ENCODE measurements around the gene TMEM150A.
"Not testable (repeated sequence)": the region's sequence is repeated elsewhere in the genome, so short reads cannot be mapped to it uniquely, and the experiment has no call there.

Gene TMEM150A

GRCh38 chr2:85615413-85615728, 12.9 kb upstream of the TMEM150A start:
- DNase-seq, result no peak
- no peak for TF ChIP-seq CTCF (IDR thresholded peaks at IDR 0.05; ENCODE audit: low read depth, low read length)
- H3K4me3 ChIP-seq (ENCODE audit: low read depth, low read length), result no peak overlapping the region
- H3K36me3 ChIP-seq, result peaks cover 29% of the 10 kb centered on the region
- H3K27me3 ChIP-seq (ENCODE audit: insufficient read depth, low read depth, severe bottlenecking), result no peaks in the 10 kb centered on the region
- no peaks in the 10 kb centered on the region for H3K9me3 ChIP-seq (ENCODE audit: severe bottlenecking)
- peak overlapping the region; percentile 96 for H3K27ac ChIP-seq

DNA sequence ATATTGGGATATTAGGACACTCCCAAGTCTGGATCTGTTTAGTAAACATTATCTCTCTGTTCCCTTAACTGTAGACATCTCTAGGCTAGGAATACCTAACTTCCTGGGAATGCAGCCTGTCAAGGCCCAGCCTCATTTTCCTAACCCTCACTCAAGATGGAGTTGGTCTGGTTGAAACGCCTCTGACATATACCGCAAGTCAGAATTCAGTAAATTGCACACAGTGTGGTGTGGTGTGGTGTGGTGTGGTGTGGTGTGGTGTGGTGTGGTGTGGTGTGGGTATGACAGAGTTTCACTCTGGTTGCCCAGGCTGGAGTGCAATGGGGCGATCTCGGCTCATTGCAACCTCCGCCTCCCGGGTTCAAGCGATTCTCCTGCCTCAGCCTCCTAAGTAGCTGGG, 12.3 kb upstream of the TMEM150A start:
- H3K9me3 ChIP-seq (ENCODE audit: severe bottlenecking); H3K27me3 ChIP-seq (ENCODE audit: insufficient read depth, low read depth, severe bottlenecking); H3K4me3 ChIP-seq (ENCODE audit: low read depth, low read length); H3K27ac ChIP-seq; DNase-seq: not testable (repeated sequence)
- H3K36me3 ChIP-seq, result peaks cover 28% of the 10 kb centered on the region

GRCh38 chr2:85613717-85614515, 11.4 kb upstream of the TMEM150A start:
- Histone ChIP-seq H3K9me3 (ENCODE audit: severe bottlenecking) (no peaks in the 10 kb centered on the region), H3K36me3 (peaks cover 27% of the 10 kb centered on the region), H3K4me3 (ENCODE audit: low read depth, low read length) (no peak overlapping the region), H3K27me3 (ENCODE audit: insufficient read depth, low read depth, severe bottlenecking) (no peaks in the 10 kb centered on the region), H3K27ac (no peak overlapping the region; the same call in 1 of the 2 replicates)
- TF ChIP-seq CTCF (IDR thresholded peaks at IDR 0.05; ENCODE audit: low read depth, low read length), result no peak
- peak; percentile 79 for DNase-seq

- TF ChIP-seq CTCF (IDR thresholded peaks at IDR 0.05; ENCODE audit: low read depth, low read length), result no peak
- peak within 1 kb of the TSS; percentile 64 for H3K4me3 ChIP-seq (ENCODE audit: low read depth, low read length)
Measured at GRCh38 chr2:85611705-85612587, 9.4 kb upstream of the TMEM150A start, which contains the start of gene C2orf68. TSS of gene C2orf68 (minus strand) at chr2:85612066. CDS start at chr2:85611984, 82 bp downstream.

DNA sequence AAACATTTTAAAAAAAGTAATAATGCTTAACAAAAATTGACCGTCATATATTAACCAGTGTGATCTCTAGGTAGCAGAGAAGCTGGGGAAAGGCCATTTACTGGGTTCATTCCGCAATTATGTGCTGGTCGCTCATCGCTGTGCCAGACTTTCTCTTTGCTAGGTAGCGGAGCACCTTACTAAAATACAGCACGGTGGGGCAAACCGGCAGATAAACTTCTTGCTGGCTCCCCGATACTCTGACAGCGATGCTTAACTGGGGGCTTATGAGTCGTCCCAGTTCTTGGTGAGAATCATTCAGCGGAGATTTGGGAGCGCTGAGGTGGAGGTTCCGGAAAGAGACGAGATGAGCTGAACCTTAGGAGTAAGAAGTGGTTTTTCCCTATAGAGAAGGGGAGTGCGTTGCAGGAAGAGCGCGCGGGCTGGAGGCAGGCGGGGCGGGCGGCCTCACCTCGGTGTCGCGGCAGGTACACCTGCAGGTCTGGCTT, 8.8 kb upstream of the TMEM150A start:
- peak overlapping the region; percentile 80 for H3K27ac ChIP-seq
- H3K4me3 ChIP-seq (ENCODE audit: low read depth, low read length), result peak overlapping the region; percentile 64
- H3K36me3 ChIP-seq, result peaks cover 25% of the 10 kb centered on the region
- no peaks in the 10 kb centered on the region for H3K27me3 ChIP-seq (ENCODE audit: insufficient read depth, low read depth, severe bottlenecking)
- H3K9me3 ChIP-seq (ENCODE audit: severe bottlenecking), result no peaks in the 10 kb centered on the region
- no peak for TF ChIP-seq CTCF (IDR thresholded peaks at IDR 0.05; ENCODE audit: low read depth, low read length)
- DNase-seq, result no peak

More at GRCh38 chr2:85611705-85612587, 9.4 kb upstream of the TMEM150A start, which contains the start of gene C2orf68:
- Histone ChIP-seq H3K27me3 (ENCODE audit: insufficient read depth, low read depth, severe bottlenecking) (no peaks in the 10 kb centered on the region), H3K9me3 (ENCODE audit: severe bottlenecking) (no peaks in the 10 kb centered on the region), H3K27ac (peak within 1 kb of the TSS; percentile 80), H3K36me3 (peaks cover 28% of the 10 kb centered on the region)
- peak; percentile 92 for DNase-seq
